KG1 (cell line): ENCODE measurements around the gene HEPHL1.
"Not testable (repeated sequence)": the region's sequence is repeated elsewhere in the genome, so short reads cannot be mapped to it uniquely, and the experiment has no call there.

Experiments
- DNase-seq: peaks from one replicate; lab custom pipeline; 2025; lab: John Stamatoyannopoulos, UW

Gene HEPHL1, protein sequence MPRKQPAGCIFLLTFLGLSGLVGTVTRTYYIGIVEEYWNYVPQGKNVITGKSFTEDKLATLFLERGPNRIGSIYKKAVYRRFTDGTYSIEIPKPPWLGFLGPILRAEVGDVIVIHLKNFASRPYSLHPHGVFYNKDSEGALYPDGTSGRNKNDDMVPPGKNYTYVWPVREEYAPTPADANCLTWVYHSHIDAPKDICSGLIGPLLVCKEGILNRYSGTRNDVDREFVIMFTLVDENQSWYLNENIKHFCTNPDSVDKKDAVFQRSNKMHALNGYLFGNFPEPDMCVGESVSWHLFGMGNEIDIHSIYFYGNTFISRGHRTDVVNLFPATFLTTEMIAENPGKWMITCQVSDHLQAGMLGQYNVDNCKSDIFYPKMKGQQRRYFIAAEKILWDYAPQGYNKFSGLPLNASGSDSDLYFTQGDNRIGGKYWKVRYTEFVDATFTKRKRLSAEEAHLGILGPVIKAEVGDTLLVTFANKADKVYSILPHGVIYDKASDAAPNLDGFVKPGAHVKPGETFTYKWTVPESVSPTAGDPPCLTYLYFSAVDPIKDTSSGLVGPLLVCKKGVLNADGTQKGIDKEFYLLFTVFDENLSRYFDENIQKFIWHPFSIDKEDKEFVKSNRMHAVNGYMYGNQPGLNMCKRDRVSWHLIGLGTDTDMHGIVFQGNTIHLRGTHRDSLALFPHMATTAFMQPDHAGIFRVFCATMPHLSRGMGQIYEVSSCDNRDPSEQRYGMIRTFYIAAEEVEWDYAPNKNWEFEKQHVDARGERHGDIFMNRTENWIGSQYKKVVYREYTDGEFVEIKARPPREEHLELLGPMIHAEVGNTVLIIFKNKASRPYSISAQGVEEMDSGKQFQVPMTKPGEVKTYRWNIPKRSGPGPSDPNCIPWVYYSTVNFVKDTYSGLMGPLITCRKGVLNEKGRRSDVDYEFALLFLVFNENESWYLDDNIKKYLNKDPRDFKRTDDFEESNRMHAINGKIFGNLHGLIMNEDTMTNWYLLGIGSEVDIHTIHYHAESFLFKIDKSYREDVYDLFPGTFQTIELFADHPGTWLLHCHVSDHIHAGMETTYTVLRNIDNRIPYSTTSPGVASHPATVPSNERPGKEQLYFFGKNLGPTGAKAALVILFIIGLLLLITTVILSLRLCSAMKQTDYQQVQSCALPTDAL

DNA sequence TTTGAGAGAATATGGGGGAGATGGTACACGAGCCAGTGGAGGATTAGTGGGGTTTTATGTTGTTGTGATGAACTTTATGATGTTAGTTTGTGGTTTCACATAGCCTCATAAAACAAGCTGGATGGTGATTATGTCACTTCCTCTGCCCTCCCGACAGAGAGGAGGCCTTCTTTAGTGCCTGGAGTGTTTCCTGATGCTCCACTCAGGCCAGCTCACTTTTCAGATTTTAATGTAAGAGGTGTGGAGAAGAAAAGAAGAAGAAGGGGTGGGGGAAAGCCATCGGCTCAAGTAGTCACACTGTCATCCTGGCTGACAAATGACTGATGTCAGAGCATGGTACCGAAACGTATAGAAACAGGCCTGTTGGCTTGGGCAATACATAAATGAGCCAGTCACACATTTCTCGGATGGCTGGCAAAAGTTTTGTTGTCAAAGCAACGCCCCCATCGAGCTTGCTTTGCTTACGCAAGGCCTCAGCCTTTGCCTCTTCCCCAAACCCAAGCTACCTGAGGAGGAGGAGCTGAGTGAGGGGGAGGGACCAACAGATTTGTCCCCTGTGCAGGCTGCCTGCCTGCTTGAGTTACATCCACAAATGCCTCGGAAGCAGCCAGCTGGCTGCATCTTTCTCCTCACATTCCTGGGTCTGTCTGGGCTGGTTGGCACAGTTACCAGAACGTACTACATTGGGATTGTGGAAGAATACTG lies at the start of gene HEPHL1:
TSS of gene HEPHL1 (plus strand) at position 578 of the 705 bp plus-strand sequence. CDS start at position 593, 15 bp downstream.
- DNase-seq, result no peak

GRCh38 chr11:93972790-93973189 lies 48.4 kb upstream of the HEPHL1 start:
- DNase-seq, result no peak

- not testable (repeated sequence) for DNase-seq
These were observed 47.7 kb upstream of the HEPHL1 start for GRCh38 chr11:93973322-93974051.

DNA sequence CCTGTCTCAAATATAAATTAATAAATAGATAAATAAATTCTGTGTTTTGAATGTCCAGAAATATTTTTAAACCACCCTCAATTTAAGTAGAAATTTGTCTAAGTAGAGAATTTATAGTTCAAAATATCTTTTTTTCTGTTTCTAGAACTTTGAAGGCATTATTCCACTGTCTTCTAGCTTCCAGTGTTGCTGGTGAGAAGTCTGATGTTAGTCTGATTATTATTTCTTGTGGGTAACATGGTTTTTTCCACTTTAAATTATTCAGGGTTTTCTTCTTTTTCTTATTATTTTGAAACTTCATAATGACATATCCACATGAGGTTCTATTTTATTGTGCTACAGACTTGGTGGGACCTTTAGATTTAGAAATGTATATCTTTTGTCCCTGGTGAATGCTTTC lies 46.4 kb upstream of the HEPHL1 start:
- DNase-seq, result no peak

- DNase-seq, result not testable (repeated sequence)
These were observed 44.4 kb upstream of the HEPHL1 start for GRCh38 chr11:93976577-93977254.

DNA sequence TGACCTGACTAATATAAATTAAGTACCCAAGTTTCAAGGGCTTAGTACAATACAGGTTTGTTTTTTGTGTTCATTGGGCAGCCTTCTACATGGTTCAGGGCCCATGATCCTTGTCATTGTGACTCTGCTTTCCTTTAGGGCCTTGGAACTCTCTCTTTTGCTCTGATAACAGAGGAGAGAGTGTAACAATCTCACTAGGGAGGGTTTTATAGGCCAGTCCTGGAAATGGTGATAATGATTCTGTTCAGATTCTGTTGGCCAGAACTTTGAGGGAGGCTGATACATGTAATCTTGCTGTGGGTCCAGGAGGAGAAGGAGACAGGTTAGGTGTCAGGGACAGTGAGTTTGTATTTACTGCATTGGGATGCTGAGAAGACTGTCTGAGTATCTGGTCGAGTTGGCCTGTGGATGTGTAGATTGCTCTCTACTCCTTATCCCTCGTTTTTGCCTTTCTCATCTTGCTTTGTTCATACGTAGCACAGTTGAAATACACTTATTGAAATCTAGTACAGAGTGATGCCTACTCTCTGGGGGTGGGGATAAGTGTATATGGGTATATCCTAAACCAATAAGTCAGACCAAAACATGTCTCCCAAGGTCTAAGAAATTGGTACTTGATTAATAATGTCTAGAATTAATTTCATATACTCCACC lies 37.5 kb upstream of the HEPHL1 start:
- DNase-seq, result no peak

GRCh38 chr11:93984196-93984567 lies 37.0 kb upstream of the HEPHL1 start:
- no peak for DNase-seq

GRCh38 chr11:93984936-93985335 lies 36.2 kb upstream of the HEPHL1 start:
- no peak for DNase-seq

- no peak for DNase-seq
These were observed 34.4 kb upstream of the HEPHL1 start for GRCh38 chr11:93986716-93987115.

DNA sequence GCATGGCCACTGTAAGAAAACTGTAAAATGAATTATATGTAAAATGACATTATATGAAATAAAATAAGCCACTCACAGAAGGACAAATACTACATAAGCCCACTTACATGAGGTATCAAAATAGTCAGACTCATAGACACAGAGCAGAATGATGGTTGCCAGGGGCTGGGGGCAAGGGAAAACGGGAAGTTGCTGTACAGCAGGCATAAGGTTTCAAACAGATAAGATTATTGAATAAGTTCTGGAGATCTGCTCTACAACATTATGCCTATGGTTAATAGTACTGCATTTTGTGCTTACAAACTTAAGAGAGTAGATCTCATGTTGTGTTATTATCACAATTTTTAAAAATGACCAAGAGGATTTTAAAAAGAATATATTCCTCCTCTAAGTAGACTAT lies 32.7 kb upstream of the HEPHL1 start:
- no peak for DNase-seq

- DNase-seq, result no peak
These were observed 32.2 kb upstream of the HEPHL1 start for GRCh38 chr11:93988912-93989311.

DNA sequence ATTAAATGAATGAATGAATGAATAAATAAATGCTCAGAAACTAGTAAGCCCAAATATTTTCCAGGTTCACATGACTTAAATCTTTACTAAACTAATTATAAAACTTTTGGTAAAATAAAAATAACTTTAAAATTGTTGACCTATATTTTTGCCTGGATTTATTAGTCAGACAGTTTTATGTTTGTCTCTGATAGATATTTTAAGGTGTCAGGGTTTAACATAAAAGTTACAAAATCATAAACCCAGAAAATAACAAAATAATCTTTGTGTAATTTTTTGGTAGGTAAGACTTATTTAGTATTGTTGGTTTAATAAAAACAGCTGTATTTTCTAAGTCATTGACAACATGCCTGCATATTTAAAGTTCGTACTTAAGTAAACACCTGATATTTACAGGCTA lies 27.4 kb upstream of the HEPHL1 start:
- DNase-seq, result no peak

- DNase-seq, result no peak
These were observed 23.4 kb upstream of the HEPHL1 start for GRCh38 chr11:93997741-93998140.

GRCh38 chr11:94000659-94001058 lies 20.5 kb upstream of the HEPHL1 start:
- no peak for DNase-seq

- DNase-seq, result no peak
These were observed 18.9 kb upstream of the HEPHL1 start for GRCh38 chr11:94002226-94002625.

DNA sequence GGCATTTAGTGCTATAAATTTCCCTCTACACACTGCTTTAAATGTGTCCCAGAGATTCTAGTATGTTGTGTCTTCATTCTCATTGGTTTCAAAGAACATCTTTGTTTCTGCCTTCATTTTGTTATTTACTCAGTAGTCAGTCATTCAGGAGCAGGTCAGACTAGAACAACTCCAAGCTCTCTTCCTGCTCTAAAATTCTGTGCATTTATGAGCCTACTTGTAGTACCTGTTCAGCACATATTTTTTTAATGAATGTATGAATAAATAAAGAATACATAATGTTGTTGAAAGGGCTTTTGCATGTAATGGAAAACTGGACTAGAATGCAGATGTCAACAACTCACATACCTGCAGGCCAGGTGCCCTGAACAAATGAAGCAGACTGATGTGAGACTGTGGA lies 13.7 kb upstream of the HEPHL1 start:
- DNase-seq, result no peak

DNA sequence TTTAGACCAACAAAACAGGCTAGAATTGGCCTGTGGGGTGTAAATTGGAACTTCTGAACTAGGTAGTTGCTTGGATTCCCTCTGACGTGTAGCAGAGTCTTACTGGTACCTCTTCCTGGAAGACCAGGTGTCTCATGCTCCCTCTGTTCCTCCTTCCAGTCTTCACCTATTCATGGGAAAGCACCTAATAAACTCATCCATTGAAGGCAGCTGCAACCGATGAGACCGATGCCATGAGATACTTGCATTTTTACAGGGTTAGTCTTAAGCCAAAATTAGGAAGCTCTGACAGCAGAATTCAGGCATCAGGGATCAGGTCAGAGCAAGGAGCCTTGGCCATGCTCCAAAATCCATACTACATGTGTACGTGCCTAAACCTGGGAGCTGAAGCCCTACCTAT lies 13.2 kb upstream of the HEPHL1 start:
- DNase-seq, result no peak

DNA sequence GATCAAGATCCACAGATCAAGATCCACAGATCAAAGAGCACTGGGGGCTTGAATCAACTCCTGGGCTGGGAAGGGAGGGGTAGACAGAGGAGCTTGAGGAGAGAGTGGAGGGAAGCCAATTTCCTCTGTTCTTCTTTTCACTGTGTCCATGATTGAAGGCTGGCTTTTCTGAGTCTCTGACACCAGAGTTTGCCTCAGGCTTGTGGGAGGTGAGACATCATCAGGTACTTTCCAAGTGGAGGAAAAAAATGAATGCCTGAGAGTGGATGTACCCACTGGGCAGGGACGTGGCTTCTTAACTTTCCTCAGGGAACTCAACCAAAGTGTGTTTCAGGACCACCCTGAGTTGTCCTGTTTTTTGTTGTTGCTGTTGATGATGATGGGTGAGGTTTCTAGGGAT lies 11.0 kb upstream of the HEPHL1 start:
- no peak for DNase-seq

DNA sequence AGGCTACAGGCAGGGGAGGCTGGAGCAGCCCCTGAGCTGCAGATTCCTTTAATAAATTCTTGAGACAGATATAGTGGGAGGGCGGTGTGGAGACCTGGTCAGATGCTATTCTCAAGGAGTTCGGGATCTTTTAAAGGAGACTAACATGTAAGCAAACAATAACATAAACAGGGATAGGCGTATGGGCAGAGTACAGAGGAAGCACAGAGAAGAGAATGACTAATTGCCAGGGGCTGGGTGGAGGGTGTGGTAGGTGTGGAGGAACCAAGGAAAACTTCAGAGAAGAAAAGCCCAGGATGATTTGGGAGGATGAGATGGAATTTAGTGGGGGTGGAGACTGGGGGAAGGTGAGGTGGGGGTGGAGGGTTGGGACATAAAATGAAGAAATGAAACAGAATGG lies 9.7 kb upstream of the HEPHL1 start:
- no peak for DNase-seq

DNA sequence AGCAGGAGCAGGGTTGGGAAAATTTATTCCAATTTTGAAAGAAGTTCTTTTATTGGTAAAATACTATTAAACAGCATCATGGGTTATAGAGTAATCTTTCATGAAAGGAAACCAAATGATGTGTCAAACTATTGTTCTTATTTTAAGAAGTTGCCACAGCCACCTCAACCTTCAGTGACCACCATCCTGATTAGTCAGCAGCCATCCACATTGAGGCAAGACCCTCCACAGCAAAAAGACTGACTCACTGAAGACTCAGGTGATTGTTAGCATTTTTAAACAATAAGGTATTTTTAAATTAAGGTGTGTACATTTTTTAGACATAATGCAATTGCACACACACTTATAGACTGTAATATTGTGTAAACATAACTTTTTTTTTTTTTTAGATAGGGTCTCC lies 3.7 kb upstream of the HEPHL1 start:
- DNase-seq, result no peak
